Measurements from ENCODE around the gene NTHL1.

DNA sequence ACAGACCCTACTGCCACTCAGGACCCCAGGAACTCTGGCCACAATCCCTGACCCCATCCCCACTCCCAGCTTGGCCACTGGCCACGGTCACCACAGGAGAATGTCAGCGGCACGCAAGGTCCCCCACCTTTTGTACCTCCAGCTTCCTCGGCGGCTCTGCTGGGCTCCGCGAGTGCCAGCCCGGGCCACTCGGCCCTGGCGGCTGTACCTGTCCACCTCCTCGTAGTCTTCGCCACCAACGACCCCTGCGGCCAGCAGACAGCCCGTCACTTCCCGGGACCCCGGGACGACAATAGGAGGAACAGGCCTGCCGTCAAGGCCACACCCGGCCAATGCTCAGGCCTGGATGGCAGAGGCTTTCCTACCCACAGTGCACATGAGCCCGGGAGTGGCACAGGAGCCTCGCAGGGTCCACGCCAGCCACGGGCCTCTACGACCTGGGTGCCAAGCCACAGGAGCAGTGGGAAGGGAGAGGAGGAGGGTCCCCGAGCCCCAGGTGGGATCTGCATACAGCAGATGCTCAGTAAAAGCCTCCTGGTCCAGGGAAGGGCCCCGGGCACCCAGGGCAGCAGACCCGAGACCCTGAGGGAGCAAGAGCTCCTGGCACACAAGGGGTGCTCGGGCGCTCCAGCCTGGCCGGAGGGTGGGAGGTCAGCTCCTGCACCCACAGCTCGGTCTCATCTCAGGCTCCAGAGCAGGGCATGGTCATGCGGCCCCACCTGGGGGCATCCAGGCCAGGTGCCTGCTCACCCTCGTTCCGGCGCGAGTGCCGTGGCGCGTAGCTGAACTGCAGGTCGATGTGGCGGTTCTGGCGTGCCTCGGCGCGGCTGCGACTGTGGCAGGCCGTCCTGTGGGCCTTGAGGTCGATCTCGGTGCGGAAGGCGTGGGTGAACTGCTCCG is 45.9 kb downstream of the NTHL1 start:
- TF ChIP-seq, protein P1, sequence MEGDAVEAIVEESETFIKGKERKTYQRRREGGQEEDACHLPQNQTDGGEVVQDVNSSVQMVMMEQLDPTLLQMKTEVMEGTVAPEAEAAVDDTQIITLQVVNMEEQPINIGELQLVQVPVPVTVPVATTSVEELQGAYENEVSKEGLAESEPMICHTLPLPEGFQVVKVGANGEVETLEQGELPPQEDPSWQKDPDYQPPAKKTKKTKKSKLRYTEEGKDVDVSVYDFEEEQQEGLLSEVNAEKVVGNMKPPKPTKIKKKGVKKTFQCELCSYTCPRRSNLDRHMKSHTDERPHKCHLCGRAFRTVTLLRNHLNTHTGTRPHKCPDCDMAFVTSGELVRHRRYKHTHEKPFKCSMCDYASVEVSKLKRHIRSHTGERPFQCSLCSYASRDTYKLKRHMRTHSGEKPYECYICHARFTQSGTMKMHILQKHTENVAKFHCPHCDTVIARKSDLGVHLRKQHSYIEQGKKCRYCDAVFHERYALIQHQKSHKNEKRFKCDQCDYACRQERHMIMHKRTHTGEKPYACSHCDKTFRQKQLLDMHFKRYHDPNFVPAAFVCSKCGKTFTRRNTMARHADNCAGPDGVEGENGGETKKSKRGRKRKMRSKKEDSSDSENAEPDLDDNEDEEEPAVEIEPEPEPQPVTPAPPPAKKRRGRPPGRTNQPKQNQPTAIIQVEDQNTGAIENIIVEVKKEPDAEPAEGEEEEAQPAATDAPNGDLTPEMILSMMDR (IDR thresholded peaks at IDR 0.05), result no peak
- no peak for TF ChIP-seq ZFX (IDR thresholded peaks at IDR 0.05; ENCODE audit: borderline replicate concordance)
